Type B pancreatic cell (in vitro differentiated cells): ENCODE results near the gene UNC119B. TPM values are rescaled to one million over a fixed set of nuclear protein-coding genes. Genes with fewer than 3 reads are reported as not detected.

Experiments used
- DNase-seq: peaks from one replicate; pipeline ENCODE4 v3.0.0; 2021; ENCODE audit warnings: mixed read lengths; ENCODE audit not compliant: unreplicated experiment; ENCODE audit errors: extremely low spot score
- H3K27ac Mint-ChIP-seq: 2 replicates; pipeline ENCODE4 v1.8.0; 2021; ENCODE audit warnings: mild to moderate bottlenecking, mixed read lengths
- H3K27me3 Mint-ChIP-seq: 2 replicates; pipeline ENCODE4 v1.8.0; 2021; ENCODE audit warnings: mixed read lengths
- H3K36me3 Mint-ChIP-seq: 2 replicates; pipeline ENCODE4 v1.8.0; 2021; ENCODE audit warnings: mixed read lengths
- H3K4me1 Mint-ChIP-seq: one replicate; pipeline ENCODE4 v1.8.0; 2021; ENCODE audit warnings: mixed read lengths; ENCODE audit not compliant: unreplicated experiment
- H3K4me3 Mint-ChIP-seq: 2 replicates; pipeline ENCODE4 v1.8.0; 2021; ENCODE audit warnings: mild to moderate bottlenecking, mixed read lengths
- H3K9me3 Mint-ChIP-seq: 2 replicates; pipeline ENCODE4 v1.8.0; 2021; ENCODE audit warnings: mixed read lengths
- CTCF ChIP-seq: fragments of 200-600 bp; sonication (generic); conservative IDR thresholded peaks from 2 replicates; pipeline ENCODE4 v1.5.0; 2021; ENCODE audit warnings: antibody characterized with exemption, mild to moderate bottlenecking
- total RNA-seq: library from RNA; stranded (reverse); gene quantifications from 2 replicates; pipeline ENCODE4 v1.2.1, GENCODE V29; 2021; ENCODE audit warnings: low replicate concordance

The UNC119B gene
- total RNA-seq, 1 donor from 2014 or later: 57.2 TPM

- Mint-ChIP-seq H3K27me3 (no peaks in the 10 kb centered on the region), H3K27ac (peak overlapping the region; percentile 73), H3K9me3 (no peaks in the 10 kb centered on the region), H3K36me3 (peaks cover 12% of the 10 kb centered on the region), H3K4me3 (peak overlapping the region; percentile 91), H3K4me1 (peaks cover 54% of the 10 kb centered on the region)
- no peak for DNase-seq
- peak; percentile 7 for TF ChIP-seq CTCF
Measured at GRCh38 chr12:120690083-120690450, 20.2 kb upstream of the UNC119B start.

- no peak for DNase-seq
- no peaks in the 10 kb centered on the region for H3K27me3 Mint-ChIP-seq
- H3K36me3 Mint-ChIP-seq: peaks cover 19% of the 10 kb centered on the region
- TF ChIP-seq CTCF: no peak
- no peaks in the 10 kb centered on the region for H3K9me3 Mint-ChIP-seq
- no peak overlapping the region for H3K27ac Mint-ChIP-seq
- H3K4me3 Mint-ChIP-seq: peak overlapping the region; percentile 12
- peaks cover 54% of the 10 kb centered on the region for H3K4me1 Mint-ChIP-seq
Measured at GRCh38 chr12:120690978-120691377, 19.3 kb upstream of the UNC119B start.

GRCh38 chr12:120692524-120693033 is 17.7 kb upstream of the UNC119B start:
- no peak for DNase-seq

GRCh38 chr12:120693848-120694247 is 16.4 kb upstream of the UNC119B start:
- Mint-ChIP-seq H3K9me3 (no peaks in the 10 kb centered on the region), H3K4me1 (peaks cover 47% of the 10 kb centered on the region), H3K27ac (peak overlapping the region; percentile 6), H3K36me3 (peaks cover 26% of the 10 kb centered on the region), H3K4me3 (no peak overlapping the region), H3K27me3 (no peaks in the 10 kb centered on the region)
- TF ChIP-seq CTCF: no peak
- no peak for DNase-seq

More at GRCh38 chr12:120692524-120693033, 17.7 kb upstream of the UNC119B start:
- H3K9me3 Mint-ChIP-seq: no peaks in the 10 kb centered on the region
- H3K4me1 Mint-ChIP-seq: peaks cover 54% of the 10 kb centered on the region
- peak overlapping the region; percentile 19 for H3K27ac Mint-ChIP-seq
- H3K27me3 Mint-ChIP-seq: no peaks in the 10 kb centered on the region
- H3K36me3 Mint-ChIP-seq: peaks cover 26% of the 10 kb centered on the region
- H3K4me3 Mint-ChIP-seq: peak overlapping the region; percentile 9
- TF ChIP-seq CTCF: no peak

- no peak for TF ChIP-seq CTCF
- H3K27ac Mint-ChIP-seq: peak overlapping the region; percentile 55
- peaks cover 32% of the 10 kb centered on the region for H3K36me3 Mint-ChIP-seq
- peaks cover 21% of the 10 kb centered on the region for H3K4me1 Mint-ChIP-seq
- no peak overlapping the region for H3K4me3 Mint-ChIP-seq
- no peaks in the 10 kb centered on the region for H3K27me3 Mint-ChIP-seq
- no peak for DNase-seq
- H3K9me3 Mint-ChIP-seq: no peaks in the 10 kb centered on the region
Measured at GRCh38 chr12:120696626-120697025, 13.6 kb upstream of the UNC119B start.

- Mint-ChIP-seq H3K27ac (no peak overlapping the region), H3K27me3 (no peaks in the 10 kb centered on the region), H3K9me3 (no peaks in the 10 kb centered on the region), H3K4me1 (peaks cover 13% of the 10 kb centered on the region), H3K36me3 (peaks cover 36% of the 10 kb centered on the region), H3K4me3 (no peak overlapping the region)
- no peak for TF ChIP-seq CTCF
- no peak for DNase-seq
Measured at GRCh38 chr12:120697344-120697743, 12.9 kb upstream of the UNC119B start.
